NCI-H2227 (cell line): ENCODE measurements around the gene APOB.
"Not testable (repeated sequence)": the region's sequence is repeated elsewhere in the genome, so short reads cannot be mapped to it uniquely, and the experiment has no call there.

Experiments
- DNase-seq: peaks from one replicate; lab custom pipeline; 2025; ENCODE audit not compliant: unreplicated experiment; lab: John Stamatoyannopoulos, UW

The APOB gene

DNA sequence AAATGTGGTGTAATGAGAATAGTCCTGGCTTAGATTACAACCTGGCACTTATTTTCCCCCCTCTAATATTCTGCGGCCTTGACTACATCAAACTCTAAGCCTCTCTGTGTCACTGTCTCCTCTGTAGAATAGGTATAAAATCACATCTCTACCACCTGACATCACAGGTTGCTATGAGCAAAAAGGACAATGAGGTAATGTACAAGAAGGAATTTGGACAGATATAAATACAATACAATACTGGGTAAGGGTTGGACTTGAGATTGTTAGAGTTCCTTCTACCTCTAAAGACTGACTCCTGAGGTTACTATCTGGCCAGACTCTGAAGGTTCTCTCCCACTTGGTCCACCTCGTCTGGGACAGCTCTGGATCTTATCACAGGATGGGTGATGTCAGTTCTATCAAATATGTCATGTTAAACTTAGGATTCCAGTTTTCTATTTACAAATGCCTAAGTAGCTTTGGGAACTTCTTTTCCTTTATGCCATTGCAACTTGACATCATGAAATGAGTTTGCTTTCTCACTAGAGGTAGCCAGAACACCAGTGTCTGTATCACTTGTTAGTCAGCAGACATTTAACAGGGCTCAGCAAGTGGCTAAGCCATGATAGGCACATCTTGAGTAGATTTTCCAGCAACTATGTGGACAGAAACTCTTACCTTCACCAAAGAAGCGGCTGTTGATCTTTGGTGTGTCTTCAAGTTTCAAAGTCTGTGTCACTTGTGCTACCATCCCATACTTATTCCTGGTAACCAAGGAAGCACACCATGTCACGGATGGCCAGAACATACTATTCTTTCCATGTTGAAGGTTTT lies 9.5 kb downstream of the APOB start:
- no peak for DNase-seq

DNA sequence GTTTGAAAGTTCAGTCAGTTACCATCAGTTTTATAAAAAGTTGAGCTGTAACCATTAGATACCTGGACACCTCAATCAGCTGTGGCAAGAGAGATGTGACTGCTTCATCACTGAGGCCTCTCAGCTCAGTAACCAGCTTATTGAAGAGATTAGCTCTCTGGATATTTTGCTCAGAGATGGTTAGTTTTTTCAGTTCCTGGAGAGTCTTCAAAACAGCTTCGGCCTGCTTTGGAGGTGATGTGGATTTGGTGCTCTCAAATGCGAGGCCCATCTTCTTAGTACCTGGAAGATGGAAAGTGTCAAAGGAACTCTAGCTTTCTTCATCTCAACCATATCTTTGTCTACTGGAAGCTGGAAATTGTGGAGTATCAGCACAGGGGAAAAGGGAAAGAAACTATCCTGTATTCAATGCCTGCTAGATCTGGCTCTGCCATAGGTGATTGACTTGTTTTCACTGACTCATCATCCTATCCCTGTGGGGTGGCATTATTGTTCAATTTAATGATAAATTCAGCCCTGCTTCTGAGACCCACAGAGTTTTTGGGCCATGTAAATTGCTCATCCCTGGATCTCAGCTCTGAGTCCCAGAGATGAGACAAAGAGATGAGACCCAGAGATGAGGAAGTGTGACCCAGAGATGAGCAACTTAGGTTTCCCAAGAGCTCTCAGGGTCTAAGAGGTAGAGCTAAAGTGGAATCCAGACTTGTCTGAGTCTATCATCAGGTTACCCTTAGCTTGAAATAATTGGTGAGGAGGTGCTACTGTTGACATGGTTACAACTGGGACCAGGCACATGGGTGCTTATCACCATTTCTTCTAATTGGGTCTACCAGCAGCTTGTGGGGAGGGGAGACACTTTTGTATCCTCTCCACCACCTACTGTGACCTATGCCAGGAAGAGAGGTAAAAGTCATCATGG lies 10.4 kb downstream of the APOB start:
- no peak for DNase-seq

DNA sequence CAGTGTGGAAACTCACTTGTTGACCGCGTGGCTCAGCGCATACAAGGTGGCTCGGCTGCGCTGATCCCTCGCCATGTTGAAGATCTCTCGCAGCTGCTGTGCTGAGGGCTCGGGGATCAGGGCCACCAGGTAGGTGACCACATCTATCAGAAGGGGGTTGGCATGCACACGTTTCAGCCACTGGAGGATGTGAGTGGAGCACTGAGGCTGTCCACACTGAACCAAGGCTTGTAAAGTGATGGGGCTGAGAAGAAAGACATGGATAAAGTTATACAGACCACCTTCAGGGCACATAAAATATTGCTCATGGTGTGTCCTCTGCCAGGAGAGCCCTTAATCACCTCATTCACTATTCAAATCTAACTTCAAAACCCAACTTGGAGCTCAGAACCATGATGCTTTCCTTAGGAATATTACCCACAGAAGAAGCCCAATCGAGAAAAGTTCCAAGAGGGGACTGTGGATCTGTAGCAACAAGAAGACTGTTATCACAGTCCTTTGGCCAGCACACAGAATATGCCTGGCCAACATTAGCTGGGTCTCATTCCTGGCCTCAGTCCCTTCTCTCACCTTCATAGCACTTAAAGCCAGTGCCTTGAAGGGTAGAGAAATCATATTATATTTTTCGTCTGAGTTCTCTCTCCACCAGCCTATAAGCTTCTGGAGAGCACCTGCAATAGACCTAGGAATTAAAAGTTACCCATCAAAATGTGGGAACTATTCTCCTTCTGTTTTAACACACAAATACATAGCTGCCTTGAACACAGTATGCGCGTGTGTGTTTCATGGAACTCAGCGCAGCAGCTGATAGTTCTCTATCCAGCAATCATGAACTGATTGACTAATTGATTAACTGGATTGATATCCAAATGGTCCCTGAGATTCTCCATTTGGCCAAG lies 11.3 kb downstream of the APOB start:
- DNase-seq: no peak

DNA sequence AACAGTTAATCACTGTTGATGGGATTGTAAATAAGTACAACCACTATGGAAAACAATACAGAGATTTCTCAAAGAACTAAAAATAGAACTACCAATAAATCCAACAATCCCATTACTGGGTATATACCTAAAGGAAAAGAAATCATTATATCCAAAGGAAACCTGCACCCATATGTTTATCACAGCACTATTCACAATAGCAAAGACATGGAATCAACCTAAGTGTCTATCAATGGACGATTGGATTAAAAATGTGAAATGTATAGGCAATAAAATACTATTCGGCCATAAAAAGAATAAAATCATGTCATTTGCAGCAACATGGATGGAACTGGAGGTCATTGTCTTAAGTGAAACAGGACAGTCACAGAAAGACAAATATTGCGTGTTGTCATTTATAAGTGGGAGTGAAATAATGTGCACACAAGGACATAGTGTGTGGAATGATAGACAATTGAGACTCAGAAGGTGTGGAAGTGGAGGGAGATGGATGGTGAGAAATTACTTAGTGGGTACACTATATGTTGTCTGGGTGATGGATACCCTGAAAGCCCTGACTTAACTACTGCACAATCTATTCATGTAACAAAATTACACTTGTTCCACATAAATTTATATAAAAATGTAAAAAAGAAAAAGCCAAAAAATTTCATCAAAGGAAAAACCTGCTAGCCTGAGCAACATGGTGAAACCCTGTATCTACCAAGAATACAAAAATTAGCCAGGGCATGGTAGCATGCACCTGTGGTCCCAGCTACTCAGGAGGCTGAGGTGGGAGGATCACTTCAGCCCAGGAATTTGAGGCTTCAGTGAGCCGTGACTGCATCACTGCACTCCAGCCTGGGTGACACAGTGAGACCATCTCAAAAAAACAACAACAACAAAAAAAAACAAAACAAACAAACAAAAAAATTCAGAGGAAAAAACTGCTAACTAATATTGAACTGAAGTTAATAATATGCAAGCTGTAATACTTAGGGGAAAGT lies 12.6 kb downstream of the APOB start:
- no peak for DNase-seq

DNA sequence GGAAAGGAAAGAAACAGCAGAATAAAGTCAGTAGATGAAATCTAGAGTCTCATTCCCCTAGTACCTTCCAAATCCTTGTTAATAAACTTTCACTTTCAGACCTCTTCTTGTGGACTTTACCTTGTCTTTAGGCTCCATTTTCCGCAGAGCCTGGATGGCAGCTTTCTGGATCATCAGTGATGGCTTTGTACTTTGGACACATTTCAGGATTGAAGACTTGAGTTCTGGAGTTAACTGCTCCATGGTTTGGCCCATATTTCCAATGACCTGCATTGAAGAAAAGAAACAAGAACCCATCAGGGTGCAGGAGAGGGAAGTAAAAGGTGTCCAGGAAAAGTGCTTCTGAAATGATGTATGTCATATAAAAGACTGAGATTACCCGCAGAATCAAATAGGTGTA lies 14.4 kb downstream of the APOB start:
- no peak for DNase-seq

DNA sequence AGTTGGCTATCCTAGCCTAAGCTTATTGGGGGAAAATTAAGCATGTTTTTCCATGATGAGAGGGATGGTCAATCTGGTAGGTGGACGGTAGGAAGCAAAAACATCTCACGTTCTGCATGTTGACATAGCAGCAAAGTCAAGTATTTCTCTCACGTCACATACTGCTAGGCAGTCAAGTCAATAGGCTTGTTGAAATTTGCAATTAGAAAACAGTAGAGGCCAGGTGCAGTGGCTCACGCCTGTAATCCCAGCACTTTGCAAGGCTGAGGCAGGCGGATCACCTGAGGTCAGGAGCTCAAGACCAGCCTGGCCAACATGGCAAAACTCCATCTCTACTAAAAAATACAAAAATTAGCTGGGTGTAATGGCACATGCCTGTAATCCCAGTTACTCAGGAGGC lies 14.9 kb downstream of the APOB start:
- not testable (repeated sequence) for DNase-seq

DNA sequence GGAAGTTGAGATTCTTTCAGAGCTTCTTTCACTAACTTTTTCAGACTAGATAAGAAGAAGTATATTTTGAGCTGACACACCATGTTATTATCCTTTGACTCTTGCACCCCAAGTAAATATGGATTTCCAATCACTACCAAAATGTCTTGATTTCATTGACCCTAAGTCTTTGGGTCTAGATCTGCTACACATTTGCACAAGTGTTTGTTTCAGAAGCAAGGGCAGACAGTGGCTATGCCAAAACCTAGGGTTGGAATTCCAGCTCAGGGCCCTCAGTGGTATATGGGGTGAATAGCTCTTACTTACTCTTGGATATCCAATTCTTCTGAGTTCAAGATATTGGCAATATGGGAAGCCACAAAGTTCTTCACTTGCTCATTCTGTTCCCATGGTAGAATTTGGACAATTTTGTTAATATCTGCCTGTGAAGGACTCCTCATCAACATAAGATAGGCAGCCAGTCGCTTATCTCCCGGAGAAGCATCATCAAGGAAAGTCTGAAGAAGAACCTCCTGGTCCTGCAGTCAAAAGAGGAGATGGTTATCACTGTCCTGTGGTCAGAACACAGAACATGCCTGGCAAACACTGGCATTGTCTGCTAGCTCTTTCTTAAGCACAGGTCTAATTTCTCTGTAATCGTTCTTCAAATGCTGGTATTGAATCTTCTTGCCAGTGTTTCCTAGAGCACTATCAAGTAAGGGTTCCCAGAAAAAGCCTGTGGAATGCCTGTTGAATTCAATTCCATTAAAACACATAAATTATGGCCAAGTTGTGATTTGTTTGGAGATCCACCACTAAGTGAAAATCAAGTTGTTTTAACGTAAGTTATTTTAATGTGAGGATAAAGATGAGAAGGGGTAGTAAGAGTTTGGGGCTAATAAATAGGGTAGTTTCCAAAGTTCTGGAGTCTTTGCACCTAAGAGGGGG lies 15.6 kb downstream of the APOB start:
- DNase-seq: no peak

DNA sequence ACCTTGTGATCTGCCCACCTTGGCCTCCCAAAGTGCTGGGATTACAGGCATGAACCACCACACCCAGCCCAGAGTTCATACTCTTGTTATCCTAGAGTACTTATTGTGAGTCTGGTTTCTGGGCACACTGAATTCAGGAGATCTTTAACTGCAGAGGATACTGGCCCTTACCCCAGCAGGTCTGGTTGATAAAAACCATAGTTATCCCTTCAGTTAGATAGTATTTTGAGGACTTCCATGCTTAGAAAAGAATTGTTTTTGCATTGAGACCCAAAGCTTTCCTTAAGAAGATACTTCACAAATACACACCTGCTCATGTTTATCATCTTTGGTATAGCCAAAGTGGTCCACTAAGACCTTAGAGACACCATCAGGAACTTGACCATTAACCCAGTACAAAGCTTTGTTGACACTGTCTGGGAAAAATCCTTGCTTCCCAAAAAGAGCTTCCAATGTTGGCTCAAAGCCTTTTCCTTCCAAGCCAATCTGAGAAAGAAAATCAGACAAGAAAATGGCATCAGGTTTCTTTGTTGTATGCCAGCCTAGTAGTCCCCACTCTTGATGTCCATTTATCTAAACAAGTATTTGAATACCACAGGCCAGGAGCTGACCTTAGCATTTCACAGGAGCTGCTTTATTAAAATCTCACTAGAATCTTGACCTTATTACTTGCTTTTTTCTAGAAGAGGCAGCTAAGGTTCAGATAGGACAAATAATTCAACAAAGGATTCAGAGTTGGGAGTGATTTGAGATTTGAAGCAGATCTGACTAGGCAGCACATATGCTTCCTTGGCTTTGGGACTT lies 17.2 kb downstream of the APOB start:
- no peak for DNase-seq

DNA sequence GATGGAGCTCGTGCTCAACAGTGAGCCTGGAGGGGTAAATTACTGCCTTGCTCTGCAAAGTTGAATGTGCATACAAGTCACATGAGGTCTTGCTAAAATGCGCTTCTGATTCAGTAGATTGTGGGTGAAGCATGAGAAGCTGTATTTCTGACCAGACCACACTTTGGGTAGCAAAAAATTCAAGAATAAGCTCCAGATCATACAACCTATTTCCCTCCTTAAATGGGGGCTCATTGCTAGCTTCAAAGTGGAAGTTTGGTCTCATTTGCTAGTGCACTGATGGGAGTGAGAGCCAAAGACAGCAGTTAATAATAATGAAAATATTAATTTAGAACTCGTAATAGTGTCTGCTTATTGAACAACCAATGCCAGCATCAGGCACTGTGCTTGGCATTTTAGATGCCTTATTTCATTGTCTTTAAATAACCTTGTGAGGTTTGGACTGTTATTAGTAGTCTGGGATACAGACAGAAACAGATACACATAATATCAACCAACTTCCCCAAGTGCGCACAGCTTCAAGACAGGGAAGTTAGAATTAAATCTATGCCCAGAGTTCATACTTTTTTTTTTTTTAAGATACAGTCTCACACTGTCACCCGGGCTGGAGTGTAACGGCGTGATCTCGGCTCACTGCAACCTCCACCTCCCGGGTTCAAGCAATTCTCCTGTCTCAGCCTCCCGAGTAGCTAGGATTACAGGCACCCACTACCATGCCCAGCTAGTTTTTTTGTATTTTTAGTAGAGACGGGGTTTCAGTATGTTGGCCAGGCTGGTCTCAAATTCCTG lies 18.0 kb downstream of the APOB start:
- DNase-seq: no peak

DNA sequence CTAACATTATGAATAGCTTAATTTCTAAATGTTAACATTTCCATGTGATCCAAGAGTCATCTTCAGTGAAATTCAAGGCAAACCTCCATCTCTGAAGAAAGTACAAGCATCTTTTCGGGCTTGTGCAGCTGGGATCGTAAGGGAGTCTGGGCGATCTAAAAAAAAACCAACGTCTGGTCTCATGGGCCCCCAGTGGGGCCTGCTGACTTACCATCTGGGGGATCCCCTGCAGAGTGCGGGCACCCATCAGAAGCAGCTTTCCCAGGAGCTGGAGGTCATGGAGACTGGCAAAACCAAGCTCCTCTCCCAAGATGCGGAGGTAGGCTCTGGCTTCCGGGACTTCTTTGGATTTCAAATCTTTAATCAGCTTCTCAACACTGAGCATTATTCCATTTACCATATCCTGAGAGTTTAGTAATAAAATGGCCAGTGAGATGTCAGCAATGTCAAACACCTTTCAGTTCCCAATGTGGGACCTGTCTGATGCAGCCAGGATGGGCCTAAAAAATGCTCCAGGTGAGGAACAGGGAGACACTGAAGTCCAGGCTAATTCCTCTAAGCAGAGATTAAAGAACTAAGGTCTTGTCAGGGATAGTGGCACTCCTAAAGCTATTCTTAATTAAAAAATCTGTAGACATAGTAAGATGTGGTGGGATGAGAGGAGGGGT lies 19.0 kb downstream of the APOB start:
- no peak for DNase-seq

DNA sequence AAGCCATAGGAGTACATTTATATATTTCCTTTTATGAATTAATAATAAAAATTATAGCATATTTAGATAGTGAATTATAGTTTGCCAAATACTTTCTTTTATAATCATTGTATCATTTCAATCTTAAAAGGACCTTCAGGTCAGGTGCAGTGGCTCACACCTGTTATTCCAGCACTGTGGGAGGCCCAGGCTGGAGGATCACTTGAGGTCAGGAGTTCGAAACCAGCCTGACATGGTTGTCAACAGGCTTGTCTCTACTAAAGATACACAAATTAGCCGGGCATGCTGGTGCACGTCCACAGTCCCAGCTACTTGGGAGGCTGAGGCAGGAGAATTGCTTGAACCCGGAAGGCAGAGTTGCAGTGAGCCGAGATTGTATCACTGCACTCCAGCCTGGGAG lies 19.7 kb downstream of the APOB start:
- no peak for DNase-seq

DNA sequence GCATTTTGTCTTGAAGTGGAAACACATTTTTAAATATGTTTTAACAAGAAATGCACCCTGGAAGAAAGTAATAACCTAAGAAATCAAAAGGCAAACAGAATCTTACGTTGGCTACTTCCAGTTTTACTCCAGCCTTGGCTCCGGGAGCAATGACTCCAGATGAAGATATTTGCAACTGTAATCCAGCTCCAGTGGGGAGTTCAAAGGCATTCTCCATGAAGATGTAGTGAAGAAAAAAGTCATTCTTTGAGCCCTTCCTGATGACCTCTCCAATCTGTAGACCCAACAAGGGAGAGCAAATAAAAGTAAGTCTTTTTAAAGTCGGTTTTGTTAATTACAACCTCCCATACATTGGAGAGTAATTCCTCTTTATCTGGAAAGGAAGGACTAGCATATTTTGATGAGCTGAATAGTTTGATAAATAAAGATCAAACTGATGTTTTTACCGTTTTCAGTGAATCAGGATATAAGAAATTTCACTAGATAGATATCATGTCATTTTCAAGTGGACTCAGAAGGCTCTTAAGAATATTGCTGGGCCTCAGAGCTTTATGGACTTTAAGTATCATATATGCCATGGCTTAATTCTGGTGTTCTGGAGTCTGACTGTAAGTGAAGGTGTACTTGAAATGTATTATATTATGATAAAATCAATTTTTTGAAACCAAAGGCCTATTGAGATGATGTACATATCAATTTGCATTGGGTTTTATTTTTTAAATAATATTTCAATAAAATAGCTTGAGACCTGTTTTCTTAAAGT lies 20.3 kb downstream of the APOB start:
- DNase-seq: no peak

DNA sequence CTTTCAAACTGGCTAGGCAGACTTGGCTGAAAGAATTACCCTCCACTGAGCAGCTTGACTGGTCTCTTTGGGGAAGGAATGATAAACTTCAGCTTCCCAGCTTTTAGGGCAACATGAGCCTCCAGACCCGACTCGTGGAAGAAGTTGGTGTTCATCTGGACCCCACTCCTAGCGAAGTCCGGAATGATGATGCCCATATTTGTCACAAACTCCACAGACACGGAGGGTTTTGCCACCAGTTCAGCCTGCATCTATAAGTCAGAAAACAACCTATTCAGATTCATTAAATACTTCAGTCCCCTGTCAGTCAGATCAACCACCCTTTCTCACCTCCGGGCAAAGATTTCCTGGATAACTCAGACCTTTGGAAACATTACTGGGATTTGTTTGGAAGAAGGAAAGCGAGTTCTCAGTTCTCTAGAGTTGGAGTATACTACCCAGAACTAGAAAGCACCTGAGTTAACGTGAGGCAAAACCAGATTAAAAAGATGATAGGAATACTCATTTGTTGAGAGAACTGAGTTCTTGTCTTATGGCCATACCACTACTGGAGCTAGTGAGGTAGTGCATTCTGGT lies 21.0 kb downstream of the APOB start:
- DNase-seq: no peak

DNA sequence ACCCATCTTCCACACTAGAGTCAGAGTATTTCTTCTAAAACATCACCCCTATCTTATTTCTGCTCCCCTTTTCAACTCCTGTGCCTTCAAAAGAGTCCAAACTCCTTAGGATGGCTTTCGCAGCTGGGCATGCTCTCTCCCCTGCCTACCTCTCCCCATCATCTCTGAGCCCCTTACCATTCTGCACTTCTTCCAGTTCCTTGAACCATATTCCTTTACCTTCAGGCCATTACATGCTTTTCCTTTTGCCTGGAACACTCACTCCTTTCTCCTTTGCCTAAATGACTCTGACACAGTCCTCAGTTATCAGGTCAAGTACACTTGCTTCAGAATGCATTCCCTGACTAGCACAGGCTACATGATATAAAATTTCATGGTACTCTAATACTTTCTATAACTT lies 22.4 kb downstream of the APOB start:
- no peak for DNase-seq

DNA sequence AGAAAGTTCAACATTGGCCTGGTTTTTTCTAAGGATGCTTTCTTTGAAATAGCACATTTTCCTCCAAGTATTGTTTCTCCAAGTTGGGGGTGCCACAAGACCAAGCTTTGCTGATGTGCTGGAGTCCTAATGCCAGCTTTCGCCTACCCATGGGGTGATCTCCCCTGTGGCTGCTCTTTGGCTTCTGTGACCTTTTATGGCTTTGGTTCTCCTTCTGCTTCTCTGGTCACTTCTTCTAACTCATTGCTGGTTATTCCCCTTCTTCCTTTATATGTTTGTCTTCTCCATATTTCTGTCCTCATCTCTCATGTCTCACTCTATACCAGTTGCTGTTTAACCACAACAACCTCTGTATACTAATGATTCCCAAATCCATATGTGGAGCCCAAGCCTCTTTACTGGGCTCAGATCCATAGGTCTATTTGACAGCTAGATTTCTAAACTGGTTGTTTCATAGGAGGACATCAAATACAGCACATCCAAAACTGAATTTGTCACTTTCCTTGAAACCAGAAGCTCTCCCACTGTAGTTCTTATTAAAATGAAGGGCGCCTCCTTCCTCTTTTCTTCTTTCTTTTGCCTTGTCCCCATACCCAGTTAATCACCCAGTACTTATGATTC lies 23.1 kb downstream of the APOB start:
- DNase-seq: no peak
